ENCODE results near the gene WDR55.

- peak; percentile 90 to 97 (median 93) for TF ChIP-seq POLR2AphosphoS5 (IDR thresholded peaks at IDR 0.05)
- TF ChIP-seq CTCF (IDR thresholded peaks at IDR 0.05) = no peak
- TF ChIP-seq POLR2A (IDR thresholded peaks at IDR 0.05) = peak; percentile 68
Observed at GRCh38 chr5:140700177-140701144, 35.8 kb downstream of the WDR55 start, which contains the start of gene ZMAT2.
